Stomach (tissue), 9 donors: ENCODE results near the gene NBPF1. TPM values are rescaled to one million over a fixed set of nuclear protein-coding genes. Genes with fewer than 3 reads are reported as not detected.
"Not testable (repeated sequence)": the region's sequence is repeated elsewhere in the genome, so short reads cannot be mapped to it uniquely, and the experiment has no call there.

Source experiments
- DNase-seq, 2 donors: peaks; one replicate each; pipeline versions ENCODE4 v3.0.0 to v3.0.0-alpha.2; 2013 to 2019
- H3K27ac ChIP-seq, 5 donors: fragments of 200-600 bp in 4 of 5; sonication (generic) in 4 of 5; one replicate each; pipeline ENCODE4 v1.5.1; 2013 to 2019; ENCODE audit warnings: mild to moderate bottlenecking in 1 of 5, moderate library complexity in 1 of 5
- H3K27me3 ChIP-seq, 3 donors: fragments of 200-600 bp; sonication (generic); one replicate each; pipeline ENCODE4 v1.5.1; 2017 to 2019; ENCODE audit warnings: mixed run types in 1 of 3
- H3K36me3 ChIP-seq, 4 donors: fragments of 200-600 bp; sonication (generic); 1 replicate in 3 of 4; 2 replicates in 1 of 4; pipeline ENCODE4 v1.5.1; 2016 to 2019
- H3K4me1 ChIP-seq, 4 donors: fragments of 200-600 bp; sonication (generic); one replicate each; pipeline ENCODE4 v1.5.1; 2016 to 2019
- H3K4me3 ChIP-seq, 4 donors: fragments of 200-600 bp; sonication (generic) in 3 of 4; one replicate each; pipeline ENCODE4 v1.5.1; 2016 to 2019; ENCODE audit warnings: mild to moderate bottlenecking in 1 of 4
- H3K9me3 ChIP-seq, 4 donors: fragments of 200-600 bp; sonication (generic); one replicate each; pipeline ENCODE4 v1.5.1; 2016 to 2019
- EP300 ChIP-seq: sonication (generic); formaldehyde crosslinking; IDR thresholded peaks from one replicate; pipeline ENCODE4 v1.6.1; 2017; ENCODE audit warnings: antibody characterized with exemption
- POLR2A ChIP-seq, 4 donors: fragments of 450-650 bp; IDR thresholded peaks; one replicate each; pipeline ENCODE4 v1.6.1; 2016; ENCODE audit warnings: antibody characterized with exemption in 4 of 4, control low read depth in 2 of 4, mild to moderate bottlenecking in 1 of 4, moderate library complexity in 1 of 4
- POLR2AphosphoS5 ChIP-seq, 3 donors: sonication (generic); formaldehyde crosslinking; IDR thresholded peaks; one replicate each; pipeline ENCODE4 v1.6.1; 2016; ENCODE audit warnings: antibody characterized with exemption in 3 of 3
- WGBS, 5 donors: extraction: QIAGEN DNeasy Blood & Tissue Kit in 3 of 5; methylation state at CpG; one replicate each; pipeline versions ENCODE4 v1.1.5 to v1.1.7; 2013 to 2018; 5-methylcytosine and 5-hydroxymethylcytosine counted together
- intact Hi-C: fragments of 100-400 bp; cut with DNase I; formaldehyde crosslinking; loops from one replicate; pipeline ENCODE4 v1.15.1; 2023; ENCODE audit warnings: low total_unique reads
- polyA plus RNA-seq, 3 donors: library from polyadenylated mRNA; stranded (reverse); fragments of 200-250 nt; gene quantifications; one replicate each; pipeline ENCODE4 v1.2.3, GENCODE V29; 2013
- total RNA-seq, 5 donors: library from RNA; depleted of rRNA; stranded (reverse); fragments of >200 nt; gene quantifications; one replicate each; pipeline versions ENCODE4 v1.1.0 to v1.2.3, GENCODE V29; 2014 to 2016
- TF ChIP-seq, protein P1 (sequence below), 7 experiments: fragments of 450-650 bp in 4 of 7; fragments of 200-600 bp in 3 of 7; sonication (generic) in 3 of 7; IDR thresholded peaks; one replicate each; pipeline ENCODE4 v1.5.1; 2016 to 2019; ENCODE audit warnings: antibody characterized with exemption in 7 of 7, control low read depth in 2 of 7, mild to moderate bottlenecking in 1 of 7
- donor health status: healthy with polysubstance abuse.
- donor health status: Bipolar disorder and iron deficiency.
- donor health status: healthy.

NBPF1 gene
- total and polyA plus RNA-seq, 8 donors, result 3.3 to 66.6 (median 23.8) TPM

DNA sequence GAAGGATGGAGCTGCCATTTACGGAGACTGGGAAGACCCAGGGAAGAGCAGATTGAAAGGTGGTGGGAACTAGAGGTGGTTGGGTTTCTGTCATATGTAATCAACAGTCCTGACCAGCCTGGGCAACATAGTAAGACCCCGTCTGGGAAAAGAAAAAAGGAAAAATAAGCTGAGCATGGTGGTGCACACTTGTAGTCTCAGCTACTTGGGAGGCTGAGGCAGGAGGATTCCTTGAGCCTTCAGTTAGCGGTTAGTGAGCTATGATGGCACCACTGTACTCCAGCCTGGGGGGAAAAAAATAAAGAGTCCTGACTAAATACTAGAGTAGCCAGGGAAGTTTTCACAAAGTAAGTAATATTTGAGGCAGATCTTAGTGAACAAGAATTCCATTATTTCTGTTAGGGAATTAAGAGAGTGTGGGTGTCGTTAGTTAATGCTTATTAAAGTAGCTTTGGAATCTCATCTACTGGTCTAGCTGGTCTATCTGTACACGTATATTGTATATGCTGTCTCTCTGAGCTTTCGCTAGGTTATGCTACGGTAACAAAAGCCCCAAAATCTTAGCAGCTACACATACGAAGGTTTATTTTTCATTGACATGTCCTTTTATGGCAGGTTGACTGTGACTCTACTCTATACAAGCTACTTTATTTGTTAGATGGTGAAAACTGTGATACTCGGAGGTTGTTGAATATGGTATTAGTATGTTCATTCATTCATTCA, 4.4 kb downstream of the NBPF1 start:
- DNase-seq, result no peak
- TF ChIP-seq EP300 (no peak), POLR2A (IDR thresholded peaks at IDR 0.05) (no peak), POLR2AphosphoS5 (IDR thresholded peaks at IDR 0.05) (no peak)
- TF ChIP-seq, protein P1, sequence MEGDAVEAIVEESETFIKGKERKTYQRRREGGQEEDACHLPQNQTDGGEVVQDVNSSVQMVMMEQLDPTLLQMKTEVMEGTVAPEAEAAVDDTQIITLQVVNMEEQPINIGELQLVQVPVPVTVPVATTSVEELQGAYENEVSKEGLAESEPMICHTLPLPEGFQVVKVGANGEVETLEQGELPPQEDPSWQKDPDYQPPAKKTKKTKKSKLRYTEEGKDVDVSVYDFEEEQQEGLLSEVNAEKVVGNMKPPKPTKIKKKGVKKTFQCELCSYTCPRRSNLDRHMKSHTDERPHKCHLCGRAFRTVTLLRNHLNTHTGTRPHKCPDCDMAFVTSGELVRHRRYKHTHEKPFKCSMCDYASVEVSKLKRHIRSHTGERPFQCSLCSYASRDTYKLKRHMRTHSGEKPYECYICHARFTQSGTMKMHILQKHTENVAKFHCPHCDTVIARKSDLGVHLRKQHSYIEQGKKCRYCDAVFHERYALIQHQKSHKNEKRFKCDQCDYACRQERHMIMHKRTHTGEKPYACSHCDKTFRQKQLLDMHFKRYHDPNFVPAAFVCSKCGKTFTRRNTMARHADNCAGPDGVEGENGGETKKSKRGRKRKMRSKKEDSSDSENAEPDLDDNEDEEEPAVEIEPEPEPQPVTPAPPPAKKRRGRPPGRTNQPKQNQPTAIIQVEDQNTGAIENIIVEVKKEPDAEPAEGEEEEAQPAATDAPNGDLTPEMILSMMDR (IDR thresholded peaks at IDR 0.05), result no peak
- Histone ChIP-seq H3K36me3 (peaks cover 21 to 42% (median 41%) of the 10 kb centered on the region in 4 donors), H3K27me3 (no peaks in the 10 kb centered on the region), H3K4me3 (no peak overlapping the region), H3K4me1 (peaks cover 23 to 60% (median 39%) of the 10 kb centered on the region in 4 donors), H3K27ac (no peak overlapping the region), H3K9me3 (no peaks in the 10 kb centered on the region)
- whole genome bisulfite sequencing, 5 donors, result 90 to 95% (median 93%) methylated on average over 9 of the region's 9 CpGs
- intact Hi-C loops, result no loop called here

- intact Hi-C loops, H3K27me3 ChIP-seq, H3K4me3 ChIP-seq, H3K27ac ChIP-seq, H3K9me3 ChIP-seq: not testable (repeated sequence)
- 78 to 85% (median 81%) methylated on average over 10 of the region's 10 CpGs for WGBS, 5 donors
- DNase-seq, result peak in 1 of 2 donors; percentile 77
- Histone ChIP-seq H3K36me3 (peaks cover 21 to 42% (median 41%) of the 10 kb centered on the region in 4 donors), H3K4me1 (peaks cover 18 to 54% (median 32%) of the 10 kb centered on the region in 4 donors)
Observed at GRCh38 chr1:16607853-16608815, 5.2 kb downstream of the NBPF1 start.

DNA sequence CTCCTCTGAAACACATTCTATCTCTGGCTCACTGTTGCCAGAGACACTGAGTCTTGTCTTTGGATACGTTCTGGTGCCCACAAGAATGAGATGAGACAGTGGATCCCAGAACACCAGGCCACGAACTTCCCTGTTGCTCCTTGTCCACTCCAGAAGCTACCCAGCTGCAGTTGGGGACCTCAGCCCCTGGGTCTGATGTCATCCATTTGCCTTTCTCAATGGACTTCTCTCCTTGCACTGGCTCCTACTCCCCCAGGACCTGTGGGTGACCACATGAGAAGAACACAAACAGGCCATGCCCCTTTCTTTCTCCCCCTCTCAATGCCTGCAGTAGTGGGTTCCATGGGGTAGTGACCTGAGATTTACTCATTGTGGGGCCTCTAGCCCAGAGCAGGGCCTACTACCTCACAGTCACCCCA, 5.9 kb downstream of the NBPF1 start:
- Histone ChIP-seq H3K4me1 (peaks cover 16 to 49% (median 26%) of the 10 kb centered on the region in 4 donors), H3K9me3 (no peaks in the 10 kb centered on the region), H3K4me3 (no peak overlapping the region), H3K27me3 (no peaks in the 10 kb centered on the region), H3K27ac (no peak overlapping the region), H3K36me3 (peaks cover 21 to 46% (median 42%) of the 10 kb centered on the region in 4 donors)
- intact Hi-C loops, result no loop called here
- no peak for DNase-seq
- TF ChIP-seq POLR2AphosphoS5 (IDR thresholded peaks at IDR 0.05), result no peak
- no peak for TF ChIP-seq EP300
- TF ChIP-seq, protein P1 (IDR thresholded peaks at IDR 0.05), result no peak
- 89 to 94% (median 93%) methylated on average over 2 of the region's 2 CpGs for WGBS, 5 donors

DNA sequence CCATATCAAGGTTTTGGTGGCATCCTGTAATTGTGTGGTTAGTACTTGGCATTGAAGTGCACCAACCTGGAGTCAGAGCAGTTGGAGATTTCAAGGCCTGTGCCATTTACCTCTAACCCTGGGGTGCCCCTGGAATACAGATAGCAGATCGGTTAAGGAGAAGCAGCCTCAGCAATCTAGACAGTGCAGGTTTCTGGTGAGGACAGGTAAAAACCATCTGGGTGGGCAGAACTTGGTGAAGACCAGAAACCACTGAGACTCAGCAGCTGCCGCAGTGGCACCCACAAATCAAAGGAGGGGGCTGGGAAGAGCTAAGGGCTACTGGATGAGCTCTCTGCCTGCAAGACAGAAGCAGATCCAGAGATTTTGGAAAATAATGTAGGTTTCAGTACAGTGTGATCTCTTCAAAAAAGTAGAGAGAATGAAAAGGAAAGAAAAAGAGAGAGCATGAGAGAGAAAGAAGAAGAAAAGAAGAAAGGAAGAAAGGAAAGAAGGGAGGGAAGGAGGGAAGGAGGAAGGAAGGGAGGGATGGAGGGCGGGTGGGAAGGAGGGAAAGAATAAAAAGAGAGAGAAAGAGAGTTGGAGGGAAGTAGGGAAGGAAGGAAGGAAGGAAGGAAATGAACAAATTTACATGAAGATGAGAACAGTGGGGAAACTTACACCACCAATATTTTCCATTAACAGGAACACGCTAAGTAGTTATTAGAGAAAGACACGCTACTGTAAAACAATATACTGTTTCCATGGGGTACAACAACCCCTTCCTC, 6.5 kb downstream of the NBPF1 start:
- H3K27ac ChIP-seq, H3K4me3 ChIP-seq, intact Hi-C loops, H3K9me3 ChIP-seq, H3K27me3 ChIP-seq, DNase-seq: not testable (repeated sequence)
- H3K36me3 ChIP-seq, result peaks cover 21 to 46% (median 42%) of the 10 kb centered on the region in 4 donors
- WGBS, 5 donors, result 86 to 90% (median 87%) methylated on average over 5 of the region's 5 CpGs
- H3K4me1 ChIP-seq, result peaks cover 10 to 43% (median 20%) of the 10 kb centered on the region in 4 donors
